SK-N-MC (cell line): ENCODE results near the gene HEPACAM.

Experiments used
- EZH2 ChIP-seq: fragments of 200-600 bp; sonication (generic); IDR thresholded peaks from one replicate; pipeline ENCODE4 v1.6.1; 2017; ENCODE audit warnings: antibody characterized with exemption
- POLR2AphosphoS5 ChIP-seq: IDR thresholded peaks from 2 replicates; pipeline ENCODE4 v1.6.1; 2012; ENCODE audit warnings: mild to moderate bottlenecking, low read depth, low read length, borderline replicate concordance

DNA sequence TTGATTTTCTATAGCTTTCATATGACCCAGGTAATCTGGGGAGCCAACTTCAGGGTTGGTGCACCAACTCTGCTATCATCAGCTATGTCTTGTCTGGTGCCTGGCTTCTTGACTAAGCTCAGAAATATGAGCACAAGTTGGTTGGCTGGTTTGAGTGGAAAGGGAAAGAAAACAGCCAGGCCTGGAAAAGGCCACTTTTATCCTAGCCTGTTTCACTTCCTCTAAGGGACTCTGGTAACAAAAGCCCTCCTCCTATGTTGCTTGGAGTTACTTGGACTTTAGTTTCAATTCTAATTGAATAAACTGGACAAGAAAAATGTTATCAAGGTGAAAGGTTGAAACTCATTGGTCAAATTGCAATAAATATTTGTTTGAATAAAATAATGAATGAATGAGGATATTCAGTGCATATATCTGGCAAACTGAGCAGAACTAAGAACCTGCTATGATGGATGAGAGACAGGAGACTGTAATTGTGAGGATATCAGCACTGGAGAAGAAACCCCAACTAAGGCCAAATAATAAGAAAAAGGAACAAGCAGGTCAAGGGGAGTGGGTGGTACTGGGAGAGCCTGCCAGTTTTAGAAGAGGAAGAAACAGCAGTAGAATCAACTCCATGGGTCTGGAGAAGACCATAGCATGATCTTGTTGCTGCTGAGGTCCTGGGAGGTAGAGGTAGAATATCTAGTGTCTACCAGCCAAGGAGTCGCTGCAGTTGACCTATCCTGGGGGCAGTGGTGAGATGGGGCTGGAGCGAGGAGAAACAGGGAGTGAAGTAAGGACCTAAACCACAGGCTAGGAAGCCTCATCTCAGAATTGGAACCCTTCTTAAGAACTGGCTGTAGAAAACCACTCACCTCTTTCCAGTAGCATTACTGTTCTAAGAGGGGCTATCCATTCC lies 46.4 kb downstream of the HEPACAM start:
- TF ChIP-seq EZH2: no peak
- no peak for TF ChIP-seq POLR2AphosphoS5
